Measurements from ENCODE around the gene ZC3HAV1L.
"Not testable (repeated sequence)": the region's sequence is repeated elsewhere in the genome, so short reads cannot be mapped to it uniquely, and the experiment has no call there.

ZC3HAV1L gene

GRCh38 chr7:139035586-139036353, at the start of gene ZC3HAV1L:
ZC3HAV1L (minus strand) TSS chr7:139036042; CDS start chr7:139036017, 25 bp downstream.
- DNase-seq (ENCODE audit: low spot score) = no peak

GRCh38 chr7:139084709-139085108, 48.9 kb upstream of the ZC3HAV1L start:
- DNase-seq (ENCODE audit: low spot score) = no peak

- no peak for DNase-seq (ENCODE audit: low spot score)
Measured at GRCh38 chr7:139081584-139081983, 45.7 kb upstream of the ZC3HAV1L start.

GRCh38 chr7:139080905-139081304, 45.1 kb upstream of the ZC3HAV1L start:
- no peak for DNase-seq (ENCODE audit: low spot score)

- no peak for DNase-seq (ENCODE audit: low spot score)
Measured at GRCh38 chr7:139079861-139080260, 44.0 kb upstream of the ZC3HAV1L start.

GRCh38 chr7:139078911-139079310, 43.1 kb upstream of the ZC3HAV1L start:
- DNase-seq (ENCODE audit: low spot score) = peak; percentile 78

- DNase-seq (ENCODE audit: low spot score) = no peak
Measured at GRCh38 chr7:139078399-139078798, 42.6 kb upstream of the ZC3HAV1L start.

- DNase-seq (ENCODE audit: low spot score) = not testable (repeated sequence)
Measured at GRCh38 chr7:139077706-139078105, 41.9 kb upstream of the ZC3HAV1L start.

GRCh38 chr7:139075871-139076686, 40.2 kb upstream of the ZC3HAV1L start:
- DNase-seq (ENCODE audit: low spot score) = no peak

GRCh38 chr7:139075031-139075652, 39.3 kb upstream of the ZC3HAV1L start:
- peak; percentile 84 for DNase-seq (ENCODE audit: low spot score)

- DNase-seq (ENCODE audit: low spot score) = no peak
Measured at GRCh38 chr7:139072796-139073195, 37.0 kb upstream of the ZC3HAV1L start.

- DNase-seq (ENCODE audit: low spot score) = no peak
Measured at GRCh38 chr7:139071680-139072079, 35.8 kb upstream of the ZC3HAV1L start.

GRCh38 chr7:139068544-139069399, 32.9 kb upstream of the ZC3HAV1L start:
- DNase-seq (ENCODE audit: low spot score) = no peak

- DNase-seq (ENCODE audit: low spot score) = no peak
Measured at GRCh38 chr7:139066315-139066714, 30.5 kb upstream of the ZC3HAV1L start.

- DNase-seq (ENCODE audit: low spot score) = no peak
Measured at GRCh38 chr7:139065323-139065722, 29.5 kb upstream of the ZC3HAV1L start.

- DNase-seq (ENCODE audit: low spot score) = no peak
Measured at GRCh38 chr7:139061416-139061815, 25.6 kb upstream of the ZC3HAV1L start.

GRCh38 chr7:139060695-139061237, 24.9 kb upstream of the ZC3HAV1L start:
- no peak for DNase-seq (ENCODE audit: low spot score)

GRCh38 chr7:139059905-139060304, 24.1 kb upstream of the ZC3HAV1L start:
- DNase-seq (ENCODE audit: low spot score) = no peak

- no peak for DNase-seq (ENCODE audit: low spot score)
Measured at GRCh38 chr7:139058943-139059342, 23.1 kb upstream of the ZC3HAV1L start.

- DNase-seq (ENCODE audit: low spot score) = no peak
Measured at GRCh38 chr7:139055674-139056073, 19.8 kb upstream of the ZC3HAV1L start.

- DNase-seq (ENCODE audit: low spot score) = not testable (repeated sequence)
Measured at GRCh38 chr7:139054656-139055055, 18.8 kb upstream of the ZC3HAV1L start.
